ENCODE results near the gene SERTAD2. TPM values are rescaled to one million over a fixed set of nuclear protein-coding genes. Genes with fewer than 3 reads are reported as not detected.
A peak's percentile ranks its signal among the peaks of the same experiment; 100 is the strongest.

SERTAD2 gene
- total RNA-seq, 2 experiments from 2014 or later = 50.5 to 54.1 TPM

DNA sequence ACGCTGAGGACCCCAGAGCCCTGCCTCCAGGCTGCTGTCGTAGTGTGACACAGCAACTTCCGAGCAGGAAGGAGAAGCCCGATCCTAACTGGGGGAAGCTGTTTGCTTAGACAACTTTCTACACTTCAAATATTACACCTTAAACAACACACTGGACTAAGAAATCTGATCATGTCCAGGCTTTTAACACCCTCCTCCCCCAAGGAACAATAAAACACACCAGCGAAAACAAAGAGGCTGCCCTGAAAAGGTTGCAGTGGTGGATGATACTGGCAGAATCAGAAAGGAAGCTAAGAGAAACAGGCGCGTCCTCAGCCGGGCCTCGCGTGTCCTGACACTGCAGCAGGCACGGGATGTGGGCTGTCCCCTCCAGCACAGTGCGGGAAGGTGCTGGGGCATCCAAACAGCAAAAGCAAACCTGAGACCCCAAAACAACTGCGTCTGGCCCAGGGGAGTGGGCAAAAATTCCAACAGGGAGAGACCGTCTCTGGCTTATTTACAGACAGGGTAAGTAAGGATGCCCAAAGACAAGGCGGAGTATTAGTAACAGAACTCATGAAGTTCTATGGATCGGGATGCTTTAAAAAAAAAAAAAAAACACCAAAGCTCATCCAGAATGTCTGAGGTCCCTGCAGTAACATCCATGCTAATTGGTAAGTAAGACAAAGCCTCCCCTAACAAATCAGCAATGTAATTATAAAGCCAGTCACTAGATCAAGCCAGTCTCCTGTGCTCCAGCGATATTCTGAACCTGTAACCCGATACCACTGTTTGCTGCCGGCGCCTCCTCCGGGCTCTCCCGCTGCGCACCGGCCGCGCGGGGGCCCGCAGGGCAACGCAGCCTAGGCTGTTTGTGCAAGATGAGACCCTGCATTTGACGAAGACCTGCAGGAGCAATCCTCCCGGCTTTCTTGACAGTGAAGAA is 9.0 kb downstream of the SERTAD2 start:
- H3K4me1 Mint-ChIP-seq (ENCODE audit: low read depth) = peaks cover 93% of the 10 kb centered on the region
- Histone ChIP-seq H3K4me3 (ENCODE audit: low read length) (peak overlapping the region; percentile 40), H3K9me3 (ENCODE audit: control insufficient read depth in 1 of 2, insufficient read depth in 1 of 2, low read length in 2 of 2) (no peaks in the 10 kb centered on the region), H3K27me3 (ENCODE audit: control insufficient read depth in 1 of 2, insufficient read depth in 2 of 2, low read length in 2 of 2) (no peaks in the 10 kb centered on the region), H3K27ac (ENCODE audit: low read depth in 1 of 2, low read length in 2 of 2) (peak overlapping the region in 1 of 2 donors; percentile 24), H3K4me1 (ENCODE audit: insufficient read depth, low read length) (peaks cover 39% of the 10 kb centered on the region), H3K36me3 (ENCODE audit: insufficient read depth, low read length) (no peaks in the 10 kb centered on the region)
- H3K27ac Mint-ChIP-seq = peak overlapping the region; percentile 73
- CTCF ChIA-PET = interaction anchor here (0.6 to 3.4 kb wide), 6 partner anchors 12 to 223 kb away, joined by 3 to 49 read pairs (median 14); partner anchors contain the start of gene SERTAD2
- DNase-seq (peak in 10 of 14 experiments; percentile 26 to 68 (median 44)), ATAC-seq (ENCODE audit: poor library complexity) (peak; percentile 75)
- peak overlapping the region; percentile 90 for H3K4me3 Mint-ChIP-seq
- H3K9me3 Mint-ChIP-seq = no peaks in the 10 kb centered on the region
- TF ChIP-seq, protein P1, sequence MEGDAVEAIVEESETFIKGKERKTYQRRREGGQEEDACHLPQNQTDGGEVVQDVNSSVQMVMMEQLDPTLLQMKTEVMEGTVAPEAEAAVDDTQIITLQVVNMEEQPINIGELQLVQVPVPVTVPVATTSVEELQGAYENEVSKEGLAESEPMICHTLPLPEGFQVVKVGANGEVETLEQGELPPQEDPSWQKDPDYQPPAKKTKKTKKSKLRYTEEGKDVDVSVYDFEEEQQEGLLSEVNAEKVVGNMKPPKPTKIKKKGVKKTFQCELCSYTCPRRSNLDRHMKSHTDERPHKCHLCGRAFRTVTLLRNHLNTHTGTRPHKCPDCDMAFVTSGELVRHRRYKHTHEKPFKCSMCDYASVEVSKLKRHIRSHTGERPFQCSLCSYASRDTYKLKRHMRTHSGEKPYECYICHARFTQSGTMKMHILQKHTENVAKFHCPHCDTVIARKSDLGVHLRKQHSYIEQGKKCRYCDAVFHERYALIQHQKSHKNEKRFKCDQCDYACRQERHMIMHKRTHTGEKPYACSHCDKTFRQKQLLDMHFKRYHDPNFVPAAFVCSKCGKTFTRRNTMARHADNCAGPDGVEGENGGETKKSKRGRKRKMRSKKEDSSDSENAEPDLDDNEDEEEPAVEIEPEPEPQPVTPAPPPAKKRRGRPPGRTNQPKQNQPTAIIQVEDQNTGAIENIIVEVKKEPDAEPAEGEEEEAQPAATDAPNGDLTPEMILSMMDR (IDR thresholded peaks at IDR 0.05) = no peak
- POLR2A ChIA-PET = interaction anchor here (0.7 to 4.7 kb wide), 14 partner anchors 9 to 317 kb away, joined by 3 to 55 read pairs (median 4); partner anchors contain the start of gene SERTAD2
- H3K27me3 Mint-ChIP-seq = no peaks in the 10 kb centered on the region
- intact Hi-C loops (cut with DNase I, micrococcal nuclease) = loop anchor here (5.0 kb wide), 4 partner anchors 37 to 312 kb away; partner anchors contain the start of gene AFTPH (in 2 of the 2)
- H3K36me3 Mint-ChIP-seq (ENCODE audit: low read depth) = peaks cover 4% of the 10 kb centered on the region

DNA sequence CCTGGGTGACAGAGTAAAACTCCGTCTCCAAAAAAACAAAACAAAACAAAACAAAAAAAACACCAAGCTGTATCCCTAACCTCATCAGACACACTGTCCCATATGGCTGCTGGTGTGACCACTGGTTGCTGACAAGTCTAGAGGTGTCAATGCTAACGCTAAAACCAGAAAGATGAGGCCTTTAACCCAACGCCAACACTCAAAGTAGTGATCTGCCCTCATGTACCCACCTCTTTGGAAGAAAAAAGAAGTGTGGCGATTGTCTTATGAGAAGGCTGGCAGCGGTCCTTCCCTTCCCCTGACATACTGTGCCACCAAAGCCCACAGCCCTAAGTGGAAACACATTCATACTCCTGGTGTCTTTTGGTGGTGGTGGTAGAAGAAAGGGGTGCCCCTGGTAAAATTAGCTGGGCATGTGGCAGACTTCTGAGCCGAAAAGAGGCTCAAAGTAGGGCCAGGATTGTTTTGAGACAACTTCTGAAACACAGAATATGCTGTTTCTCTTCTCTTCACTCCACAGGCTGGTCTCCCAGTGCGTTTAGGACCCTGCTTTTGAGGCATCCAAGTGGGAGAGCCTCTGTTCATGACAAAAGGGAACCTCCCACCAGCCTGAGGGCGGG is 9.8 kb downstream of the SERTAD2 start:
- ChIA-PET CTCF (interaction anchor here (0.6 to 3.1 kb wide), 5 partner anchors 12 to 188 kb away, joined by 3 to 49 read pairs (median 3); partner anchors contain the start of gene SERTAD2), POLR2A (interaction anchor here (0.8 to 4.7 kb wide), 11 partner anchors 8 to 316 kb away, joined by 3 to 55 read pairs (median 4); partner anchors contain the start of gene SERTAD2)
- intact Hi-C loops (cut with DNase I, micrococcal nuclease) = loop anchor here (1.0 to 5.0 kb wide), 2 partner anchors 86 to 312 kb away; no protein-coding TSS in a partner anchor
- TF ChIP-seq, protein P1 (IDR thresholded peaks at IDR 0.05) = no peak
- Histone ChIP-seq H3K4me3 (ENCODE audit: low read length) (peak overlapping the region; percentile 40), H3K4me1 (ENCODE audit: insufficient read depth, low read length) (peaks cover 35% of the 10 kb centered on the region), H3K27ac (ENCODE audit: low read depth in 1 of 2, low read length in 2 of 2) (no peak overlapping the region), H3K27me3 (ENCODE audit: control insufficient read depth in 1 of 2, insufficient read depth in 2 of 2, low read length in 2 of 2) (no peaks in the 10 kb centered on the region), H3K9me3 (ENCODE audit: control insufficient read depth in 1 of 2, insufficient read depth in 1 of 2, low read length in 2 of 2) (no peaks in the 10 kb centered on the region), H3K36me3 (ENCODE audit: insufficient read depth, low read length) (no peaks in the 10 kb centered on the region)
- DNase-seq = no peak
- peak overlapping the region; percentile 90 for H3K4me3 Mint-ChIP-seq
- peak overlapping the region; percentile 73 for H3K27ac Mint-ChIP-seq
- H3K27me3 Mint-ChIP-seq = no peaks in the 10 kb centered on the region
- H3K4me1 Mint-ChIP-seq (ENCODE audit: low read depth) = peaks cover 93% of the 10 kb centered on the region
- H3K9me3 Mint-ChIP-seq = no peaks in the 10 kb centered on the region
- no peak for ATAC-seq (ENCODE audit: poor library complexity)
- H3K36me3 Mint-ChIP-seq (ENCODE audit: low read depth) = peaks cover 4% of the 10 kb centered on the region

DNA sequence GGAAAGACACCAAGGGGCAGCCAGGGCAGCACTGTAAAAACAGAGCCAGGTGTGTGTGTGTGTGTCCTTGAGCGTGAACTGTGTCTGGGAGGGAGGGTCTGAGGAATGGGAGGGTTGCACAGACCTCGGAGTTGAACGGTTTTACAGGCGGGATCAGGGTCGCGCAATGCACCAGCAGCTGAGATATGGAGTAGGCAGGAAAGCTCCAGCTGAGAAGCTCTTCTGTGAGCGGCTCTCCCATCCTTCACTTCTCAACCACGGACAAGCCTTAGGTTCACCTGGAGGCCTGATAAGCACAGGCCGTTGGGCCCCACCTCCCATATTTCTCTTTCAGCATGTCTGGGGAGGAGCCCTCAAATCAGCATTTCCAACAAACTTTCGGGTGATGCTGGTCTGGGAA is 12.1 kb downstream of the SERTAD2 start:
- H3K27me3 ChIP-seq (ENCODE audit: control insufficient read depth in 1 of 2, insufficient read depth in 2 of 2, low read length in 2 of 2) = no peaks in the 10 kb centered on the region
- DNase-seq (no peak), ATAC-seq (ENCODE audit: poor library complexity) (no peak)
- peak overlapping the region; percentile 61 for H3K27ac Mint-ChIP-seq
- intact Hi-C loops (cut with DNase I, micrococcal nuclease) = loop anchor here in 1 of 2 experiments (5.0 kb wide), 1 partner anchor 309 kb away; no protein-coding TSS in a partner anchor
- CTCF ChIA-PET = interaction anchor here (1.5 kb wide), 1 partner anchor 32 kb away, joined by 4 read pairs; no protein-coding TSS in a partner anchor
- TF ChIP-seq, protein P1 (IDR thresholded peaks at IDR 0.05) = no peak
- peak overlapping the region; percentile 0 for H3K4me3 Mint-ChIP-seq
- peaks cover 50% of the 10 kb centered on the region for H3K4me1 ChIP-seq (ENCODE audit: insufficient read depth, low read length)
- H3K27me3 Mint-ChIP-seq = no peaks in the 10 kb centered on the region
- POLR2A ChIA-PET = interaction anchor here (0.8 kb wide), 1 partner anchor 51 kb away, joined by 3 read pairs; no protein-coding TSS in a partner anchor
- peaks cover 93% of the 10 kb centered on the region for H3K4me1 Mint-ChIP-seq (ENCODE audit: low read depth)
- H3K4me3 ChIP-seq (ENCODE audit: low read length) = no peak overlapping the region
- H3K9me3 ChIP-seq (ENCODE audit: control insufficient read depth in 1 of 2, insufficient read depth in 1 of 2, low read length in 2 of 2) = no peaks in the 10 kb centered on the region
- H3K9me3 Mint-ChIP-seq = no peaks in the 10 kb centered on the region
- peaks cover 14% of the 10 kb centered on the region for H3K36me3 Mint-ChIP-seq (ENCODE audit: low read depth)
- no peak overlapping the region for H3K27ac ChIP-seq (ENCODE audit: low read depth in 1 of 2, low read length in 2 of 2)
- peaks cover 2% of the 10 kb centered on the region for H3K36me3 ChIP-seq (ENCODE audit: insufficient read depth, low read length)
